PC-3 (cell line): ENCODE measurements around the gene NDUFS7.

ENCODE experiments used
- CTCF ChIP-seq: fragments of 300-600 bp; sonication (generic); conservative IDR thresholded peaks from 2 replicates; pipeline ENCODE4 v1.5.1; 2017; ENCODE audit warnings: antibody characterized with exemption, low read depth, mild to moderate bottlenecking, low read length
- EZH2 ChIP-seq: fragments of 300-600 bp; sonication (generic); IDR thresholded peaks from one replicate; pipeline ENCODE4 v1.6.1; 2017; ENCODE audit warnings: antibody characterized with exemption, mild to moderate bottlenecking, low read length; ENCODE audit not compliant: unreplicated experiment
- EZH2phosphoT487 ChIP-seq: fragments of 300-600 bp; sonication (generic); IDR thresholded peaks from 2 replicates; pipeline ENCODE4 v1.6.1; 2018; ENCODE audit warnings: mild to moderate bottlenecking, antibody characterized with exemption, low read length, borderline replicate concordance

GRCh38 chr19:1379961-1380489 is 3.7 kb upstream of the NDUFS7 start:
- TF ChIP-seq CTCF (no peak), EZH2 (no peak), EZH2phosphoT487 (no peak)
